ENCODE measurements around the gene TRPM4.

- TF ChIP-seq, protein P1, sequence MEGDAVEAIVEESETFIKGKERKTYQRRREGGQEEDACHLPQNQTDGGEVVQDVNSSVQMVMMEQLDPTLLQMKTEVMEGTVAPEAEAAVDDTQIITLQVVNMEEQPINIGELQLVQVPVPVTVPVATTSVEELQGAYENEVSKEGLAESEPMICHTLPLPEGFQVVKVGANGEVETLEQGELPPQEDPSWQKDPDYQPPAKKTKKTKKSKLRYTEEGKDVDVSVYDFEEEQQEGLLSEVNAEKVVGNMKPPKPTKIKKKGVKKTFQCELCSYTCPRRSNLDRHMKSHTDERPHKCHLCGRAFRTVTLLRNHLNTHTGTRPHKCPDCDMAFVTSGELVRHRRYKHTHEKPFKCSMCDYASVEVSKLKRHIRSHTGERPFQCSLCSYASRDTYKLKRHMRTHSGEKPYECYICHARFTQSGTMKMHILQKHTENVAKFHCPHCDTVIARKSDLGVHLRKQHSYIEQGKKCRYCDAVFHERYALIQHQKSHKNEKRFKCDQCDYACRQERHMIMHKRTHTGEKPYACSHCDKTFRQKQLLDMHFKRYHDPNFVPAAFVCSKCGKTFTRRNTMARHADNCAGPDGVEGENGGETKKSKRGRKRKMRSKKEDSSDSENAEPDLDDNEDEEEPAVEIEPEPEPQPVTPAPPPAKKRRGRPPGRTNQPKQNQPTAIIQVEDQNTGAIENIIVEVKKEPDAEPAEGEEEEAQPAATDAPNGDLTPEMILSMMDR (IDR thresholded peaks at IDR 0.05) = no peak
- TF ChIP-seq POLR2A (IDR thresholded peaks at IDR 0.05) = no peak
These were observed 48.5 kb upstream of the TRPM4 start for GRCh38 chr19:49109051-49109450.

Data from Peyer's patch (tissue), 4 donors.